ENCODE results near the gene WNT6. TPM values are rescaled to one million over a fixed set of nuclear protein-coding genes. Genes with fewer than 3 reads are reported as not detected.
"Not testable (repeated sequence)": the region's sequence is repeated elsewhere in the genome, so short reads cannot be mapped to it uniquely, and the experiment has no call there.

The WNT6 gene
- polyA plus RNA-seq, 1 experiment: not detected

- ChIA-PET POLR2A (no interaction called here), CTCF (interaction anchor here (0.8 to 3.8 kb wide), 3 partner anchors 50 to 124 kb away, joined by 3 to 12 read pairs (median 4); partner anchors contain the start of gene TTLL4)
- H3K4me3 ChIP-seq (ENCODE audit: low read depth, low read length): no peak overlapping the region
- no peaks in the 10 kb centered on the region for H3K36me3 ChIP-seq (ENCODE audit: control insufficient read depth, insufficient read depth, low read length)
- no peak for TF ChIP-seq CTCF (IDR thresholded peaks at IDR 0.05; ENCODE audit: insufficient read depth, low read depth, low read length)
- H3K27me3 ChIP-seq (ENCODE audit: control insufficient read depth, insufficient read depth, low read length): peaks cover 2% of the 10 kb centered on the region
- no peak for DNase-seq (ENCODE audit: low read depth)
Measured at GRCh38 chr2:218834685-218835084, 24.9 kb upstream of the WNT6 start.

- POLR2A ChIA-PET: no interaction called here
- no peaks in the 10 kb centered on the region for H3K36me3 ChIP-seq (ENCODE audit: control insufficient read depth, insufficient read depth, low read length)
Measured at GRCh38 chr2:218837495-218837894, 22.1 kb upstream of the WNT6 start.

GRCh38 chr2:218839430-218839829, 20.2 kb upstream of the WNT6 start:
- no peak for TF ChIP-seq CTCF (IDR thresholded peaks at IDR 0.05; ENCODE audit: insufficient read depth, low read depth, low read length)
- Histone ChIP-seq H3K27me3 (ENCODE audit: control insufficient read depth, insufficient read depth, low read length) (peaks cover 2% of the 10 kb centered on the region), H3K4me3 (ENCODE audit: low read depth, low read length) (no peak overlapping the region), H3K36me3 (ENCODE audit: control insufficient read depth, insufficient read depth, low read length) (no peaks in the 10 kb centered on the region)
- no peak for DNase-seq (ENCODE audit: low read depth)
- CTCF ChIA-PET: interaction anchor here (1.0 to 1.2 kb wide), 4 partner anchors 8 to 108 kb away, joined by 3 to 11 read pairs (median 4); partner anchors contain the start of gene CYP27A1
- POLR2A ChIA-PET: interaction anchor here (0.6 kb wide), 1 partner anchor 1100 kb away, joined by 8 read pairs; no protein-coding TSS in a partner anchor

More at GRCh38 chr2:218837495-218837894, 22.1 kb upstream of the WNT6 start:
- TF ChIP-seq CTCF (IDR thresholded peaks at IDR 0.05; ENCODE audit: insufficient read depth, low read depth, low read length): no peak
- no peak for DNase-seq (ENCODE audit: low read depth)
- Histone ChIP-seq H3K27me3 (ENCODE audit: control insufficient read depth, insufficient read depth, low read length) (peaks cover 2% of the 10 kb centered on the region), H3K4me3 (ENCODE audit: low read depth, low read length) (no peak overlapping the region)
- CTCF ChIA-PET: interaction anchor here (1.4 kb wide), 1 partner anchor 10 kb away, joined by 4 read pairs; no protein-coding TSS in a partner anchor

GRCh38 chr2:218839888-218840287, 19.7 kb upstream of the WNT6 start:
- Histone ChIP-seq H3K36me3 (ENCODE audit: control insufficient read depth, insufficient read depth, low read length) (no peaks in the 10 kb centered on the region), H3K27me3 (ENCODE audit: control insufficient read depth, insufficient read depth, low read length) (no peaks in the 10 kb centered on the region), H3K4me3 (ENCODE audit: low read depth, low read length) (no peak overlapping the region)
- ChIA-PET CTCF (interaction anchor here (0.6 to 1.2 kb wide), 3 partner anchors 10 to 108 kb away, joined by 3 to 4 read pairs (median 3); no protein-coding TSS in a partner anchor), POLR2A (no interaction called here)
- no peak for TF ChIP-seq CTCF (IDR thresholded peaks at IDR 0.05; ENCODE audit: insufficient read depth, low read depth, low read length)
- no peak for DNase-seq (ENCODE audit: low read depth)

GRCh38 chr2:218844334-218844733, 15.3 kb upstream of the WNT6 start:
- DNase-seq (ENCODE audit: low read depth); POLR2A ChIA-PET: not testable (repeated sequence)

GRCh38 chr2:218846963-218847362, 12.6 kb upstream of the WNT6 start:
- not testable (repeated sequence) for H3K27me3 ChIP-seq (ENCODE audit: control insufficient read depth, insufficient read depth, low read length); H3K4me3 ChIP-seq (ENCODE audit: low read depth, low read length); H3K36me3 ChIP-seq (ENCODE audit: control insufficient read depth, insufficient read depth, low read length); DNase-seq (ENCODE audit: low read depth)
- CTCF ChIA-PET: interaction anchor here (0.6 to 5.1 kb wide), 38 partner anchors 8 to 277 kb away, joined by 3 to 51 read pairs (median 5); partner anchors contain the start of genes BCS1L, RNF25, STK36 and TTLL4
- POLR2A ChIA-PET: interaction anchor here (0.6 kb wide), 1 partner anchor 187 kb away, joined by 5 read pairs; the partner anchor contains the start of genes BCS1L and ZNF142

More at GRCh38 chr2:218844334-218844733, 15.3 kb upstream of the WNT6 start:
- H3K27me3 ChIP-seq (ENCODE audit: control insufficient read depth, insufficient read depth, low read length); H3K4me3 ChIP-seq (ENCODE audit: low read depth, low read length); CTCF ChIA-PET; H3K36me3 ChIP-seq (ENCODE audit: control insufficient read depth, insufficient read depth, low read length): not testable (repeated sequence)
